Breast epithelium (tissue), 4 donors: ENCODE measurements around the gene CORO2B. TPM values are rescaled to one million over a fixed set of nuclear protein-coding genes. Genes with fewer than 3 reads are reported as not detected.

Experiments
- DNase-seq, 2 donors: peaks; one replicate each; pipeline ENCODE4 v3.0.0-alpha.2; 2019; ENCODE audit warnings: low spot score in 2 of 2
- H3K27ac ChIP-seq, 2 donors: fragments of 200-600 bp; sonication (generic) in 1 of 2; one replicate each; pipeline ENCODE4 v1.5.1; 2016 to 2019; ENCODE audit warnings: mild to moderate bottlenecking in 1 of 2
- H3K27me3 ChIP-seq, 2 donors: fragments of 200-600 bp; sonication (generic) in 1 of 2; one replicate each; pipeline versions ENCODE4 v1.5.1 to v1.6.0; 2017 to 2019; ENCODE audit warnings: control low read depth in 1 of 2, mild to moderate bottlenecking in 1 of 2
- H3K36me3 ChIP-seq: fragments of 200-600 bp; one replicate; pipeline ENCODE4 v1.5.1; 2019
- H3K4me1 ChIP-seq, 2 donors: fragments of 200-600 bp; sonication (generic); one replicate each; pipeline ENCODE4 v1.5.1; 2016 to 2019; ENCODE audit warnings: control low read depth in 1 of 2
- H3K4me3 ChIP-seq, 3 donors: fragments of 200-600 bp; sonication (generic); 1 replicate in 2 of 3; 2 replicates in 1 of 3; pipeline ENCODE4 v1.5.1; 2016 to 2019; ENCODE audit warnings: mild to moderate bottlenecking in 3 of 3, moderate library complexity in 2 of 3
- H3K9me3 ChIP-seq, 2 donors: fragments of 200-600 bp; sonication (generic) in 1 of 2; one replicate each; pipeline ENCODE4 v1.5.1; 2016 to 2019; ENCODE audit warnings: control low read depth in 1 of 2
- CTCF ChIP-seq, 3 donors: fragments of 450-650 bp; IDR thresholded peaks; one replicate each; pipeline ENCODE4 v1.5.1; 2016 to 2017; ENCODE audit warnings: antibody characterized with exemption in 3 of 3, mild to moderate bottlenecking in 3 of 3, moderate library complexity in 3 of 3
- POLR2A ChIP-seq: fragments of 450-650 bp; IDR thresholded peaks from one replicate; pipeline ENCODE4 v1.6.1; 2016; ENCODE audit warnings: antibody characterized with exemption, mild to moderate bottlenecking, moderate library complexity
- POLR2AphosphoS5 ChIP-seq, 3 donors: sonication (generic); formaldehyde crosslinking; IDR thresholded peaks; one replicate each; pipeline ENCODE4 v1.6.1; 2017; ENCODE audit warnings: antibody characterized with exemption in 3 of 3
- intact Hi-C: fragments of 100-400 bp; cut with DNase I; formaldehyde crosslinking; loops from one replicate; pipeline ENCODE4 v1.15.1; 2023; ENCODE audit warnings: low total_unique reads
- total RNA-seq, 3 donors: library from RNA; depleted of rRNA; stranded (reverse); fragments of >200 nt; gene quantifications; one replicate each; pipeline ENCODE4 v1.1.0, GENCODE V29; 2016

The CORO2B gene
- total RNA-seq, 3 donors from 2014 or later: 2.9 to 11.2 (median 3.5) TPM

- intact Hi-C loops: no loop called here
- Histone ChIP-seq H3K36me3 (no peaks in the 10 kb centered on the region), H3K27ac (no peak overlapping the region), H3K27me3 (no peaks in the 10 kb centered on the region), H3K4me1 (no peaks in the 10 kb centered on the region), H3K9me3 (no peaks in the 10 kb centered on the region), H3K4me3 (no peak overlapping the region)
- TF ChIP-seq POLR2A: no peak
- TF ChIP-seq CTCF (IDR thresholded peaks at IDR 0.05): no peak
- no peak for TF ChIP-seq POLR2AphosphoS5 (IDR thresholded peaks at IDR 0.05)
- DNase-seq: peak in 1 of 2 donors; percentile 2
These were observed 75.0 kb downstream of the CORO2B start for GRCh38 chr15:68653801-68654200.

- no peak overlapping the region for H3K4me3 ChIP-seq
- no peak overlapping the region for H3K27ac ChIP-seq
- H3K9me3 ChIP-seq: no peaks in the 10 kb centered on the region
- no peaks in the 10 kb centered on the region for H3K4me1 ChIP-seq
- TF ChIP-seq POLR2A: no peak
- no peak for TF ChIP-seq POLR2AphosphoS5 (IDR thresholded peaks at IDR 0.05)
- no peak for TF ChIP-seq CTCF (IDR thresholded peaks at IDR 0.05)
- H3K36me3 ChIP-seq: no peaks in the 10 kb centered on the region
- intact Hi-C loops: no loop called here
- DNase-seq: peak in 1 of 2 donors; percentile 17
- no peaks in the 10 kb centered on the region for H3K27me3 ChIP-seq
These were observed 76.2 kb downstream of the CORO2B start for GRCh38 chr15:68654786-68655560.

- Histone ChIP-seq H3K4me1 (no peaks in the 10 kb centered on the region), H3K27ac (no peak overlapping the region), H3K4me3 (no peak overlapping the region)
These were observed 77.1 kb downstream of the CORO2B start for GRCh38 chr15:68655686-68656437.

GRCh38 chr15:68656438-68656739 is 77.6 kb downstream of the CORO2B start:
- no peak overlapping the region for H3K27ac ChIP-seq
- H3K36me3 ChIP-seq: no peaks in the 10 kb centered on the region
- no peak for DNase-seq
- no peaks in the 10 kb centered on the region for H3K4me1 ChIP-seq
- intact Hi-C loops: no loop called here
- no peak overlapping the region for H3K4me3 ChIP-seq
- no peak for TF ChIP-seq POLR2A
- no peak for TF ChIP-seq CTCF (IDR thresholded peaks at IDR 0.05)
- no peak for TF ChIP-seq POLR2AphosphoS5 (IDR thresholded peaks at IDR 0.05)
- H3K27me3 ChIP-seq: no peaks in the 10 kb centered on the region
- no peaks in the 10 kb centered on the region for H3K9me3 ChIP-seq

More at GRCh38 chr15:68655686-68656437, 77.1 kb downstream of the CORO2B start:
- intact Hi-C loops: no loop called here
- Histone ChIP-seq H3K9me3 (no peaks in the 10 kb centered on the region), H3K36me3 (no peaks in the 10 kb centered on the region), H3K27me3 (no peaks in the 10 kb centered on the region)
- DNase-seq: peak in 1 of 2 donors; percentile 24
- TF ChIP-seq POLR2A (no peak), POLR2AphosphoS5 (IDR thresholded peaks at IDR 0.05) (no peak), CTCF (IDR thresholded peaks at IDR 0.05) (no peak)

GRCh38 chr15:68658151-68658550 is 79.4 kb downstream of the CORO2B start:
- no peaks in the 10 kb centered on the region for H3K27me3 ChIP-seq
- no peaks in the 10 kb centered on the region for H3K4me1 ChIP-seq
- no peak overlapping the region for H3K4me3 ChIP-seq
- no peak overlapping the region for H3K27ac ChIP-seq
- TF ChIP-seq CTCF (IDR thresholded peaks at IDR 0.05) (no peak), POLR2A (no peak), POLR2AphosphoS5 (IDR thresholded peaks at IDR 0.05) (no peak)
- intact Hi-C loops: no loop called here
- DNase-seq: peak in 1 of 2 donors; percentile 40
- no peaks in the 10 kb centered on the region for H3K36me3 ChIP-seq
- no peaks in the 10 kb centered on the region for H3K9me3 ChIP-seq
